ENCODE data around the gene ZNF398. TPM values are rescaled to one million over a fixed set of nuclear protein-coding genes. Genes with fewer than 3 reads are reported as not detected.

ZNF398 gene
- total and polyA plus RNA-seq, 2 of the 13 experiments (the other 11 are each of a cell fraction or from before 2014, with no cell fraction given) = 3.0 to 8.9 TPM

DNA sequence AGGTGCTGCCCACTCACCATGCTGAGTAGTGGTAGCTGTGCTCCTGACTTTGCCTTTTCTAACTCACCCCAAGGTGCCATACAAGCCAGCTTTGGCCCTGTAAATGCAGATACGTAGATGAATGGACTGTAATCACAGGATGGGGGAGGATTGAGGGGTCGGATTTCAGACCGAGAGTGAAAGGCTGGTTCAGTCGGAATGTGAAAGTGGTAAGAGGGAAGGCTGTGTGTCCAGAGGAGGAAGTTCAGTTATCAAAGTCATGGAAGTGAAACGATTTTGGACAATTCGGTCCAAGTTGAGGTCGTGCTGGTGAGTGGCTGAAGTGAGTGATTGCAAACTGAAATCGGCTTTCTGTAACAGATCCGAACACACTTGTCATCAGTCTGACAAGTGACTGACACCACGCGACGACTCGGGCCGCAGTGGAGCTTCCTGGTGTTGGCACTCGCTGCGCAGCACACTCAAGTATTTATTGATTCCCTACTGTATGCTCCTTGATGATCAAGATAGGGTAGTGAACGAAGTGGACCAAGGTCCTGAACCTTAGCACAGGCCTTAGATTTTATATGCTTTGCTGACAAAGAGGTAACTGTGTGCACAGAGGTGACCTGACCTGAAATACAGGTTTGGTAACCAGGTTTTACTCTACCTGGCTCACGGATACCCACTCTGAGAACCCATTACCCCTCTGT lies 58.6 kb downstream of the ZNF398 start:
- no peaks in the 10 kb centered on the region for H4K20me1 ChIP-seq (ENCODE audit: insufficient read depth, low read length)
- ATAC-seq = no peak
- intact Hi-C loops (cut with micrococcal nuclease; ENCODE audit: unreplicated experiment) = no loop called here
- in situ Hi-C loops (cut with HindIII; ENCODE audit: extremely low pct_ligation_motif_present, low pct_unique_long_range_greater_than_20kb) = no loop called here
- no peaks in the 10 kb centered on the region for H3K4me1 ChIP-seq (ENCODE audit: insufficient read depth, low read length)
- ChIA-PET CTCF (ENCODE audit: low intra/inter-chr PET ratio, low total read pairs) (no interaction called here), POLR2A (no interaction called here)
- no peak overlapping the region for H2AFZ ChIP-seq (ENCODE audit: low read length)
- BruUV-seq (replicated peaks) = no TSS peak
- H3K4me2 ChIP-seq (ENCODE audit: low read depth, low read length) = no peak overlapping the region
- peaks cover 33 to 81% of the 10 kb centered on the region in 2 experiments for H3K36me3 ChIP-seq (replicated peaks in 1 of 2; ENCODE audit: control insufficient read depth in 1 of 2, insufficient read depth in 2 of 2, low read length in 2 of 2)
- TF ChIP-seq ZNF546 (CRISPR knock-in tag; conservative IDR thresholded peaks at IDR 0.05) (no peak), PAWR (CRISPR knock-in tag; IDR thresholded peaks at IDR 0.05; ENCODE audit: borderline replicate concordance) (no peak), HHEX (CRISPR knock-in tag; IDR thresholded peaks at IDR 0.05) (no peak), ZNF562 (CRISPR knock-in tag; IDR thresholded peaks at IDR 0.05; ENCODE audit: borderline replicate concordance) (no peak), RFX5 (IDR thresholded peaks at IDR 0.05; ENCODE audit: low read depth, low read length) (no peak), JUN (CRISPR knock-in tag; IDR thresholded peaks at IDR 0.05) (no peak), RAD51 (IDR thresholded peaks at IDR 0.05; ENCODE audit: borderline replicate concordance) (no peak), GTF2F1 (IDR thresholded peaks at IDR 0.05; ENCODE audit: low read length) (no peak), ZNF790 (CRISPR knock-in tag; IDR thresholded peaks at IDR 0.05; ENCODE audit: borderline replicate concordance) (no peak), LCORL (IDR thresholded peaks at IDR 0.05) (no peak), LCORL (CRISPR knock-in tag; IDR thresholded peaks at IDR 0.05) (no peak)
- TF ChIP-seq, protein P1, sequence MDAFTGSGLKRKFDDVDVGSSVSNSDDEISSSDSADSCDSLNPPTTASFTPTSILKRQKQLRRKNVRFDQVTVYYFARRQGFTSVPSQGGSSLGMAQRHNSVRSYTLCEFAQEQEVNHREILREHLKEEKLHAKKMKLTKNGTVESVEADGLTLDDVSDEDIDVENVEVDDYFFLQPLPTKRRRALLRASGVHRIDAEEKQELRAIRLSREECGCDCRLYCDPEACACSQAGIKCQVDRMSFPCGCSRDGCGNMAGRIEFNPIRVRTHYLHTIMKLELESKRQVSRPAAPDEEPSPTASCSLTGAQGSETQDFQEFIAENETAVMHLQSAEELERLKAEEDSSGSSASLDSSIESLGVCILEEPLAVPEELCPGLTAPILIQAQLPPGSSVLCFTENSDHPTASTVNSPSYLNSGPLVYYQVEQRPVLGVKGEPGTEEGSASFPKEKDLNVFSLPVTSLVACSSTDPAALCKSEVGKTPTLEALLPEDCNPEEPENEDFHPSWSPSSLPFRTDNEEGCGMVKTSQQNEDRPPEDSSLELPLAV (CRISPR knock-in tag; conservative IDR thresholded peaks at IDR 0.05; ENCODE audit: low read depth) = no peak
- TF ChIP-seq, protein P2, sequence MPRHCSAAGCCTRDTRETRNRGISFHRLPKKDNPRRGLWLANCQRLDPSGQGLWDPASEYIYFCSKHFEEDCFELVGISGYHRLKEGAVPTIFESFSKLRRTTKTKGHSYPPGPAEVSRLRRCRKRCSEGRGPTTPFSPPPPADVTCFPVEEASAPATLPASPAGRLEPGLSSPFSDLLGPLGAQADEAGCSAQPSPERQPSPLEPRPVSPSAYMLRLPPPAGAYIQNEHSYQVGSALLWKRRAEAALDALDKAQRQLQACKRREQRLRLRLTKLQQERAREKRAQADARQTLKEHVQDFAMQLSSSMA (CRISPR knock-in tag; IDR thresholded peaks at IDR 0.05) = no peak
- no peak overlapping the region for H3K4me3 ChIP-seq (replicated peaks in 1 of 3; ENCODE audit: insufficient read depth in 1 of 3, low read depth in 2 of 3, low read length in 3 of 3)
- DNase-seq (ENCODE audit: low spot score) = no peak
- WGBS (ENCODE audit: low lambda C conversion rate) = 96% methylated on average over 18 of the region's 18 CpGs
- H3K27ac ChIP-seq (ENCODE audit: extremely low read length, insufficient read depth, low read length) = no peak overlapping the region
- peaks cover 15% of the 10 kb centered on the region for H3K79me2 ChIP-seq (ENCODE audit: insufficient read depth, low read length)
- no peak for FAIRE-seq
- no peaks in the 10 kb centered on the region for H3K9me3 ChIP-seq (ENCODE audit: low read length)
- H3K27me3 ChIP-seq (ENCODE audit: control insufficient read depth in 1 of 2, insufficient read depth in 2 of 2, low read length in 2 of 2) = no peaks in the 10 kb centered on the region
- H3K9ac ChIP-seq (ENCODE audit: insufficient read depth, low read depth, low read length) = no peak overlapping the region
